ENCODE measurements around the gene CGNL1. TPM values are rescaled to one million over a fixed set of nuclear protein-coding genes. Genes with fewer than 3 reads are reported as not detected.

Gene CGNL1
- total RNA-seq, 2 donors from 2014 or later = 11.8 to 33.5 TPM

GRCh38 chr15:57335293-57335715, 41.0 kb upstream of the CGNL1 start:
- DNase-seq (ENCODE audit: low spot score) (no peak), ATAC-seq (ENCODE audit: insufficient number of reproducible peaks, low FRiP score, low read depth) (no peak)
- Histone ChIP-seq H3K4me3 (no peak overlapping the region), H3K9me3 (no peaks in the 10 kb centered on the region), H3K27ac (no peak overlapping the region), H3K27me3 (replicated peaks; ENCODE audit: insufficient read depth) (no peaks in the 10 kb centered on the region), H3K36me3 (no peaks in the 10 kb centered on the region), H3K4me1 (ENCODE audit: control insufficient read depth in 1 of 2, low read depth in 2 of 2) (no peaks in the 10 kb centered on the region)
- no peak for TF ChIP-seq CTCF (IDR thresholded peaks at IDR 0.05)

GRCh38 chr15:57335719-57336118, 40.6 kb upstream of the CGNL1 start:
- Histone ChIP-seq H3K4me3 (no peak overlapping the region), H3K4me1 (ENCODE audit: control insufficient read depth in 1 of 2, low read depth in 2 of 2) (no peaks in the 10 kb centered on the region), H3K27me3 (replicated peaks; ENCODE audit: insufficient read depth) (no peaks in the 10 kb centered on the region), H3K27ac (no peak overlapping the region), H3K36me3 (no peaks in the 10 kb centered on the region), H3K9me3 (no peaks in the 10 kb centered on the region)
- TF ChIP-seq CTCF (IDR thresholded peaks at IDR 0.05) = no peak
- ATAC-seq (ENCODE audit: insufficient number of reproducible peaks, low FRiP score, low read depth) (no peak), DNase-seq (ENCODE audit: low spot score) (no peak)

- Histone ChIP-seq H3K9me3 (no peaks in the 10 kb centered on the region), H3K36me3 (no peaks in the 10 kb centered on the region), H3K4me3 (no peak overlapping the region), H3K27ac (no peak overlapping the region), H3K4me1 (ENCODE audit: control insufficient read depth in 1 of 2, low read depth in 2 of 2) (no peaks in the 10 kb centered on the region), H3K27me3 (replicated peaks; ENCODE audit: insufficient read depth) (no peaks in the 10 kb centered on the region)
- ATAC-seq (ENCODE audit: insufficient number of reproducible peaks, low FRiP score, low read depth) (no peak), DNase-seq (ENCODE audit: low spot score) (no peak)
- TF ChIP-seq CTCF (IDR thresholded peaks at IDR 0.05) = peak; percentile 13
Measured at GRCh38 chr15:57337868-57338411, 38.4 kb upstream of the CGNL1 start.

- ATAC-seq (ENCODE audit: insufficient number of reproducible peaks, low FRiP score, low read depth) (no peak), DNase-seq (ENCODE audit: low spot score) (no peak)
- no peaks in the 10 kb centered on the region for H3K9me3 ChIP-seq
- no peaks in the 10 kb centered on the region for H3K27me3 ChIP-seq (replicated peaks; ENCODE audit: insufficient read depth)
- no peak overlapping the region for H3K27ac ChIP-seq
- no peak overlapping the region for H3K4me3 ChIP-seq
- no peaks in the 10 kb centered on the region for H3K36me3 ChIP-seq
- no peak for TF ChIP-seq CTCF (IDR thresholded peaks at IDR 0.05)
- no peaks in the 10 kb centered on the region for H3K4me1 ChIP-seq (ENCODE audit: control insufficient read depth in 1 of 2, low read depth in 2 of 2)
Measured at GRCh38 chr15:57339321-57339720, 37.0 kb upstream of the CGNL1 start.

- no peak for ATAC-seq (ENCODE audit: insufficient number of reproducible peaks, low FRiP score, low read depth)
- Histone ChIP-seq H3K36me3 (no peaks in the 10 kb centered on the region), H3K27me3 (replicated peaks; ENCODE audit: insufficient read depth) (no peaks in the 10 kb centered on the region), H3K4me3 (no peak overlapping the region), H3K27ac (no peak overlapping the region), H3K9me3 (no peaks in the 10 kb centered on the region), H3K4me1 (ENCODE audit: control insufficient read depth in 1 of 2, low read depth in 2 of 2) (no peaks in the 10 kb centered on the region)
- peak; percentile 85 for TF ChIP-seq CTCF (IDR thresholded peaks at IDR 0.05)
- DNase-seq (ENCODE audit: low spot score) = no peak
Measured at GRCh38 chr15:57340682-57341259, 35.5 kb upstream of the CGNL1 start.
